ENCODE results near the gene KCNH2. TPM values are rescaled to one million over a fixed set of nuclear protein-coding genes. Genes with fewer than 3 reads are reported as not detected.

The KCNH2 gene
- polyA plus RNA-seq, 1 experiment, result 0.06 TPM

DNA sequence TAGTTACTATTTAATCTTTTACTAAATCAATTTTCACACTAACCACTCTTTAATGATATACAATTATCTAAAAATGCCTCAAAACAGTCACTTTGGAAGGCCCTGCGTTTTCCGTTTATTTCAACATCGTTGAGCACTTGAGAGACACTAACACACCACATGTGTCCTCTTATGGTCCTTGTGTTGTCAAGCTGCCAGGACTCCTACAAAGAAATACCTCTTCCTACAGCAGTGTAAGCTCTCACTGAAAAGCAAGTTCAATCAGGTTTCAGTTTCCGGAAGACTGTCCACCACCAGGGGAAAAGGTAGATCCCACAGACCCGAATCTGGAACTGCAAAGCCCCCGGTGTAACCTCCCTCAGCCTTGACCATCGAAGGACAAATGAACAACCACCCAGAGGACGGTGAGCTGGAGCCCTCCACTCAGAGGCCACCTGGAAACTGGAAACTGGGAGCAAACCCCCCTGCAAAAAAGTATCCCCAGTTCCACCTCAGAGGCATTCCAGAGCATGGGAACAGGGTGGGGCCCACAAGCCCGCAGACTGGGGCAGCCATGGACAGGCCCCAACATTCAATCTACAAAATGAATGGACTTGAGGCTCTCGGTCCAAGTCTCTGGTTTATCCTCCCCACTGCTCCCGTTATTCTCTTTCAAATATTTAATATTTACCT is 37.6 kb downstream of the KCNH2 start:
- Histone ChIP-seq H3K36me3 (ENCODE audit: control insufficient read depth, insufficient read depth, low read length) (no peaks in the 10 kb centered on the region), H3K27me3 (ENCODE audit: control insufficient read depth, insufficient read depth, low read length) (0 out of 2 replicates have a peak, but pooled peaks cover 2% of the 10 kb centered on the region), H3K4me3 (ENCODE audit: low read depth, low read length) (no peak overlapping the region)
- ChIA-PET POLR2A (no interaction called here), CTCF (interaction anchor here (1.2 kb wide), 1 partner anchor 45 kb away, joined by 3 read pairs; no protein-coding TSS in a partner anchor)
- TF ChIP-seq, protein P1, sequence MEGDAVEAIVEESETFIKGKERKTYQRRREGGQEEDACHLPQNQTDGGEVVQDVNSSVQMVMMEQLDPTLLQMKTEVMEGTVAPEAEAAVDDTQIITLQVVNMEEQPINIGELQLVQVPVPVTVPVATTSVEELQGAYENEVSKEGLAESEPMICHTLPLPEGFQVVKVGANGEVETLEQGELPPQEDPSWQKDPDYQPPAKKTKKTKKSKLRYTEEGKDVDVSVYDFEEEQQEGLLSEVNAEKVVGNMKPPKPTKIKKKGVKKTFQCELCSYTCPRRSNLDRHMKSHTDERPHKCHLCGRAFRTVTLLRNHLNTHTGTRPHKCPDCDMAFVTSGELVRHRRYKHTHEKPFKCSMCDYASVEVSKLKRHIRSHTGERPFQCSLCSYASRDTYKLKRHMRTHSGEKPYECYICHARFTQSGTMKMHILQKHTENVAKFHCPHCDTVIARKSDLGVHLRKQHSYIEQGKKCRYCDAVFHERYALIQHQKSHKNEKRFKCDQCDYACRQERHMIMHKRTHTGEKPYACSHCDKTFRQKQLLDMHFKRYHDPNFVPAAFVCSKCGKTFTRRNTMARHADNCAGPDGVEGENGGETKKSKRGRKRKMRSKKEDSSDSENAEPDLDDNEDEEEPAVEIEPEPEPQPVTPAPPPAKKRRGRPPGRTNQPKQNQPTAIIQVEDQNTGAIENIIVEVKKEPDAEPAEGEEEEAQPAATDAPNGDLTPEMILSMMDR (IDR thresholded peaks at IDR 0.05; ENCODE audit: insufficient read depth, low read depth, low read length), result no peak
- DNase-seq (ENCODE audit: low read depth), result no peak

DNA sequence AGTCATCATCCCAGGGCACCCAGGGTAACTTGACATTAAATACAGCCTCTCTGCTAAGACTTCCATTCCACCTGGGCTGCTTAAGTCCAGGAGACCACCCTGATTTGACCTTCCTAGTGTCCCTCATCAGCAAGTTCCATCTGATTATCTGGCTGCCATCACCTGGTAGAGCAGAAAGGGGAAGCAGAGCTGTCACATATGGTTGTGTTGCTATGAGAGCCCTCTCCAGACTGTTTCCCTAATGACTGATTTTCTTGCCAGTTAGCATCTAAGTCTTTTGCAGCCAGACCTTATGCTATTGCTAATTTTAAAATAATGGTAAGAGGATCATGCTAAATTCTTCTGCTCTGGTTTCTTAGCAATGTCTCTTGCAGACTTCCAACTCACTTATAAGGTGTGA is 38.7 kb downstream of the KCNH2 start:
- POLR2A ChIA-PET, result no interaction called here
- CTCF ChIA-PET, result interaction anchor here (1.2 to 1.6 kb wide), 3 partner anchors 10 to 46 kb away, joined by 3 to 4 read pairs (median 3); no protein-coding TSS in a partner anchor
- no peak for DNase-seq (ENCODE audit: low read depth)

DNA sequence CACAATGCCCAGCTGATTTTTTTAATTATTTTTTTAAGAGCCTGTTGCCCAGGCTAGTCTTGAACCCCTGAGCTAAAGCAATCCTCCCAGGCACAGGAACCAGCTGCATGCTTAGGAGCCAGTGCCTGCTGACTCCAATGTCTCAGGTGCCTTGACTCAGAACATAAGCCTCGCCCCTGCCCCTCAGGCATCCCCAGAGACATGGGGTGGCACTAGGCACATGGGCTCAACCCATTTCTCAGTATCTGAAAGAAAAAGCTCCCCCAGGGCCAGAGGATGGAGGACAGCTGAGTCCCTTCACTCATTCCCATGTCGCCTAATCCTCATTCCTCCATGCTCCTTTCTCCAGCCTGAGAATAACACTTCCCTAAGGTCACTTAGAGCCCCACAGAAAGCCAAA is 39.1 kb downstream of the KCNH2 start:
- no peaks in the 10 kb centered on the region for H3K36me3 ChIP-seq (ENCODE audit: control insufficient read depth, insufficient read depth, low read length)
- POLR2A ChIA-PET, result no interaction called here
- H3K4me3 ChIP-seq (ENCODE audit: low read depth, low read length), result no peak overlapping the region
- TF ChIP-seq, protein P1 (IDR thresholded peaks at IDR 0.05; ENCODE audit: insufficient read depth, low read depth, low read length), result no peak
- no peak for DNase-seq (ENCODE audit: low read depth)
- CTCF ChIA-PET, result interaction anchor here (1.2 to 1.6 kb wide), 3 partner anchors 10 to 47 kb away, joined by 3 to 4 read pairs (median 3); no protein-coding TSS in a partner anchor
- H3K27me3 ChIP-seq (ENCODE audit: control insufficient read depth, insufficient read depth, low read length), result 0 out of 2 replicates have a peak, but pooled peaks cover 2% of the 10 kb centered on the region

More for the DNA sequence above, 38.7 kb downstream of the KCNH2 start:
- Histone ChIP-seq H3K4me3 (ENCODE audit: low read depth, low read length) (no peak overlapping the region), H3K36me3 (ENCODE audit: control insufficient read depth, insufficient read depth, low read length) (no peaks in the 10 kb centered on the region), H3K27me3 (ENCODE audit: control insufficient read depth, insufficient read depth, low read length) (0 out of 2 replicates have a peak, but pooled peaks cover 2% of the 10 kb centered on the region)
- TF ChIP-seq, protein P1 (IDR thresholded peaks at IDR 0.05; ENCODE audit: insufficient read depth, low read depth, low read length), result no peak

DNA sequence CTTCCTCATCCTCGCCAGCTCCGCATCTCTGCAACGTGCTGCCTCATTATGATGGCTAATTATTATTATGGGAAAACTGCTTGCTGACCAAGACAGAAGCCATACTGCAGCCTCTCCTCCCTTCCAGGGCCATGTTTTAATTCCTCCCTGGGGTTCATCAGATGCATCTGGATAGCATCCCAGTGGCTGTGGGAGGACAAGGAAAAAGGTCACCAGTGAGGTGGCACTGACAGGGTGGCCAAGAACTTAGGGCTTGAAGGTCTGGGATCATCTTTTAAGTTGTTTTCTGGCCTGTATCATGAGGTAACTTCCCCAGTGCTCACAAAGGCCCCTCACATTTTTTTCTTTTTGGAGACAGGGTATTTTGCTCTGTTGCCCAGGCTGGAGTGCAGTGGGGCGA is 39.6 kb downstream of the KCNH2 start:
- DNase-seq (ENCODE audit: low read depth), result no peak

More for the DNA sequence above, 39.6 kb downstream of the KCNH2 start:
- TF ChIP-seq, protein P1 (IDR thresholded peaks at IDR 0.05; ENCODE audit: insufficient read depth, low read depth, low read length), result no peak
- Histone ChIP-seq H3K27me3 (ENCODE audit: control insufficient read depth, insufficient read depth, low read length) (0 out of 2 replicates have a peak, but pooled peaks cover 2% of the 10 kb centered on the region), H3K4me3 (ENCODE audit: low read depth, low read length) (no peak overlapping the region), H3K36me3 (ENCODE audit: control insufficient read depth, insufficient read depth, low read length) (no peaks in the 10 kb centered on the region)
- ChIA-PET POLR2A (no interaction called here), CTCF (interaction anchor here (0.8 to 1.6 kb wide), 3 partner anchors 11 to 40 kb away, joined by 3 to 4 read pairs (median 4); no protein-coding TSS in a partner anchor)

All from BJ (cell line).